Neuronal stem cell (in vitro differentiated cells): ENCODE results near the gene TMEM82.

Source experiments
- DNase-seq: peaks from one replicate; pipeline ENCODE4 v3.0.0-alpha.2; 2013; ENCODE audit warnings: low spot score
- H2AFZ ChIP-seq: one replicate; pipeline ENCODE4 v1.6.1; 2013; ENCODE audit warnings: mild to moderate bottlenecking, low read length, inconsistent platforms
- H2AK5ac ChIP-seq: 2 replicates; pipeline ENCODE4 v1.6.1; 2013; ENCODE audit warnings: low read depth, mild to moderate bottlenecking, inconsistent platforms, low read length, moderate library complexity, mixed read lengths
- H2BK120ac ChIP-seq: 2 replicates; pipeline ENCODE4 v1.6.1; 2013; ENCODE audit warnings: low read depth, mild to moderate bottlenecking, inconsistent platforms, low read length, moderate library complexity, mixed read lengths
- H2BK12ac ChIP-seq: one replicate; pipeline ENCODE4 v1.6.1; 2013; ENCODE audit warnings: low read length, inconsistent platforms
- H2BK15ac ChIP-seq: 2 replicates; pipeline ENCODE4 v1.6.1; 2013; ENCODE audit warnings: mild to moderate bottlenecking, low read length, inconsistent platforms, mixed read lengths
- H2BK5ac ChIP-seq: one replicate; pipeline ENCODE4 v1.6.1; 2013; ENCODE audit warnings: inconsistent platforms, mild to moderate bottlenecking, low read length, moderate library complexity
- H3K14ac ChIP-seq: one replicate; pipeline ENCODE4 v1.6.1; 2013; ENCODE audit warnings: low read length, inconsistent platforms
- H3K18ac ChIP-seq: 2 replicates; pipeline ENCODE4 v1.6.1; 2013; ENCODE audit warnings: low read length, inconsistent platforms
- H3K23ac ChIP-seq: 2 replicates; pipeline ENCODE4 v1.6.1; 2013; ENCODE audit warnings: low read depth, mild to moderate bottlenecking, mixed read lengths, low read length, inconsistent platforms; ENCODE audit not compliant: poor library complexity
- H3K27ac ChIP-seq: replicated peaks from 3 replicates; pipeline ENCODE4 v1.5.1; 2013; ENCODE audit warnings: low read length, inconsistent platforms
- H3K27me3 ChIP-seq, 3 experiments: 2 replicates each; pipeline ENCODE4 v1.6.1; 2013; ENCODE audit warnings: low read length in 3 of 3, mild to moderate bottlenecking in 2 of 3, inconsistent platforms in 1 of 3, low read depth in 1 of 3, mixed read lengths in 1 of 3, moderate library complexity in 1 of 3; ENCODE audit not compliant: control insufficient read depth in 3 of 3, insufficient read depth in 3 of 3
- H3K36me3 ChIP-seq, 2 donors: replicated peaks in 1 of 2; 2 replicates each; pipeline ENCODE4 v1.6.1; 2013; ENCODE audit warnings: low read length in 2 of 2; ENCODE audit not compliant: control insufficient read depth in 2 of 2, insufficient read depth in 2 of 2
- H3K4ac ChIP-seq: 2 replicates; pipeline ENCODE4 v1.6.1; 2013; ENCODE audit warnings: inconsistent platforms, mild to moderate bottlenecking, low read length, moderate library complexity
- H3K4me1 ChIP-seq, 2 donors: 1 replicate in 1 of 2; 2 replicates in 1 of 2; pipeline ENCODE4 v1.6.1; 2013; ENCODE audit warnings: low read length in 2 of 2, low read depth in 1 of 2; ENCODE audit not compliant: control insufficient read depth in 2 of 2, insufficient read depth in 1 of 2
- H3K4me2 ChIP-seq: one replicate; pipeline ENCODE4 v1.6.1; 2013; ENCODE audit warnings: mild to moderate bottlenecking, low read length, inconsistent platforms; ENCODE audit not compliant: insufficient read depth, poor library complexity, severe bottlenecking
- H3K4me3 ChIP-seq, 2 donors: 2 replicates each; pipeline ENCODE4 v1.5.1; 2013; ENCODE audit warnings: low read length in 2 of 2, mild to moderate bottlenecking in 2 of 2, inconsistent platforms in 1 of 2, moderate library complexity in 1 of 2
- H3K79me1 ChIP-seq: one replicate; pipeline ENCODE4 v1.6.1; 2013; ENCODE audit warnings: low read depth, mild to moderate bottlenecking, inconsistent platforms, low read length, moderate library complexity
- H3K9ac ChIP-seq: one replicate; pipeline ENCODE4 v1.6.1; 2013; ENCODE audit warnings: mild to moderate bottlenecking, low read depth, low read length, inconsistent platforms; ENCODE audit not compliant: poor library complexity
- H3K9me3 ChIP-seq, 2 donors: replicated peaks in 1 of 2; 2 replicates each; pipeline versions ENCODE3 to v1.6.1; 2013; ENCODE audit warnings: low read length in 2 of 2, mild to moderate bottlenecking in 2 of 2, inconsistent platforms in 1 of 2, low read depth in 1 of 2, mixed read lengths in 1 of 2, moderate library complexity in 1 of 2; ENCODE audit not compliant: control insufficient read depth in 2 of 2, insufficient read depth in 1 of 2
- H4K8ac ChIP-seq: one replicate; pipeline ENCODE4 v1.6.1; 2013; ENCODE audit warnings: low read depth, mild to moderate bottlenecking, inconsistent platforms, low read length, moderate library complexity
- H4K91ac ChIP-seq: one replicate; pipeline ENCODE4 v1.6.1; 2013; ENCODE audit warnings: low read length, low read depth, mild to moderate bottlenecking, inconsistent platforms; ENCODE audit not compliant: poor library complexity
- WGBS, 2 donors: extraction: QIAGEN DNeasy Blood & Tissue Kit; methylation state at CpG; one replicate each; pipeline ENCODE4 v1.1.7; 2013; ENCODE audit warnings: missing lambda C conversion rate in 2 of 2, mixed read lengths in 1 of 2; ENCODE audit not compliant: insufficient read length in 2 of 2, insufficient replicate concordance in 1 of 2; ENCODE audit errors: extremely low coverage in 2 of 2; 5-methylcytosine and 5-hydroxymethylcytosine counted together

The TMEM82 gene

GRCh38 chr1:15756143-15757015 is 14.1 kb downstream of the TMEM82 start:
- Histone ChIP-seq H3K4ac (no peak overlapping the region), H4K8ac (no peak overlapping the region), H2BK12ac (peak overlapping the region; percentile 50), H3K36me3 (no peaks in the 10 kb centered on the region), H2BK5ac (no peak overlapping the region), H2AK5ac (peak overlapping the region; percentile 86), H3K79me1 (peaks cover 6% of the 10 kb centered on the region), H3K9me3 (no peaks in the 10 kb centered on the region), H3K27me3 (peaks cover 0 to 22% (median 20%) of the 10 kb centered on the region in 3 experiments), H3K27ac (no peak overlapping the region), H4K91ac (no peak overlapping the region), H3K14ac (no peak overlapping the region), H3K4me2 (no peak overlapping the region), H3K23ac (peak overlapping the region; percentile 89), H3K4me3 (no peak overlapping the region), H3K18ac (peak overlapping the region; percentile 92), H3K9ac (no peak overlapping the region), H2BK15ac (peak overlapping the region; percentile 80), H3K4me1 (peaks cover 24 to 32% of the 10 kb centered on the region in 2 donors), H2AFZ (no peak overlapping the region), H2BK120ac (no peak overlapping the region)
- no peak for DNase-seq
- no CpG with 5 or more reads among the region's 21 CpGs for WGBS, 2 donors

- no peak overlapping the region for H3K4me2 ChIP-seq
- peak overlapping the region; percentile 33 for H2BK12ac ChIP-seq
- no peak for DNase-seq
- peak overlapping the region; percentile 30 for H2BK5ac ChIP-seq
- peaks cover 24 to 32% of the 10 kb centered on the region in 2 donors for H3K4me1 ChIP-seq
- peak overlapping the region; percentile 93 for H2AFZ ChIP-seq
- H3K18ac ChIP-seq = peak overlapping the region; percentile 72
- no peak overlapping the region for H3K4ac ChIP-seq
- H3K36me3 ChIP-seq = no peaks in the 10 kb centered on the region
- no peak overlapping the region for H2BK120ac ChIP-seq
- H3K9ac ChIP-seq = peak overlapping the region; percentile 61
- peaks cover 0 to 21% (median 20%) of the 10 kb centered on the region in 3 experiments for H3K27me3 ChIP-seq
- no peak overlapping the region for H4K8ac ChIP-seq
- H4K91ac ChIP-seq = no peak overlapping the region
- no peak overlapping the region for H3K27ac ChIP-seq
- peak overlapping the region; percentile 57 for H3K14ac ChIP-seq
- peak overlapping the region; percentile 80 for H2BK15ac ChIP-seq
- no peak overlapping the region for H3K23ac ChIP-seq
- H3K79me1 ChIP-seq = peaks cover 6% of the 10 kb centered on the region
- WGBS, 2 donors = no CpG with 5 or more reads among the region's 9 CpGs
- H3K9me3 ChIP-seq = no peaks in the 10 kb centered on the region
- H2AK5ac ChIP-seq = peak overlapping the region; percentile 86
- H3K4me3 ChIP-seq = no peak overlapping the region
These were observed 14.8 kb downstream of the TMEM82 start for GRCh38 chr1:15757016-15757543.

- peak overlapping the region; percentile 96 for H4K8ac ChIP-seq
- peaks cover 6% of the 10 kb centered on the region for H3K79me1 ChIP-seq
- peak overlapping the region; percentile 30 for H2BK5ac ChIP-seq
- H3K36me3 ChIP-seq = no peaks in the 10 kb centered on the region
- peak overlapping the region; percentile 96 for H2BK15ac ChIP-seq
- peak overlapping the region; percentile 61 for H3K9ac ChIP-seq
- no peak overlapping the region for H4K91ac ChIP-seq
- peaks cover 24 to 32% of the 10 kb centered on the region in 2 donors for H3K4me1 ChIP-seq
- H3K4me2 ChIP-seq = peak overlapping the region; percentile 77
- H2BK12ac ChIP-seq = peak overlapping the region; percentile 90
- WGBS, 2 donors = no CpG with 5 or more reads among the region's 24 CpGs
- H3K27me3 ChIP-seq = peaks cover 0 to 21% (median 20%) of the 10 kb centered on the region in 3 experiments
- no peak overlapping the region for H3K27ac ChIP-seq
- no peaks in the 10 kb centered on the region for H3K9me3 ChIP-seq
- H2AK5ac ChIP-seq = peak overlapping the region; percentile 86
- no peak overlapping the region for H3K23ac ChIP-seq
- DNase-seq = no peak
- peak overlapping the region; percentile 90 for H3K18ac ChIP-seq
- H3K14ac ChIP-seq = peak overlapping the region; percentile 57
- H3K4me3 ChIP-seq = peak overlapping the region; percentile 46 to 66
- H2AFZ ChIP-seq = peak overlapping the region; percentile 93
- no peak overlapping the region for H3K4ac ChIP-seq
- H2BK120ac ChIP-seq = peak overlapping the region; percentile 87
These were observed 15.5 kb downstream of the TMEM82 start for GRCh38 chr1:15757575-15758342.
